ENCODE measurements around the gene SNX25.
"Not testable (repeated sequence)": the region's sequence is repeated elsewhere in the genome, so short reads cannot be mapped to it uniquely, and the experiment has no call there.

The SNX25 gene

GRCh38 chr4:185194924-185195888 is 14.2 kb upstream of the SNX25 start:
- H3K4me3 ChIP-seq (ENCODE audit: low read depth, low read length) = no peak overlapping the region

DNA sequence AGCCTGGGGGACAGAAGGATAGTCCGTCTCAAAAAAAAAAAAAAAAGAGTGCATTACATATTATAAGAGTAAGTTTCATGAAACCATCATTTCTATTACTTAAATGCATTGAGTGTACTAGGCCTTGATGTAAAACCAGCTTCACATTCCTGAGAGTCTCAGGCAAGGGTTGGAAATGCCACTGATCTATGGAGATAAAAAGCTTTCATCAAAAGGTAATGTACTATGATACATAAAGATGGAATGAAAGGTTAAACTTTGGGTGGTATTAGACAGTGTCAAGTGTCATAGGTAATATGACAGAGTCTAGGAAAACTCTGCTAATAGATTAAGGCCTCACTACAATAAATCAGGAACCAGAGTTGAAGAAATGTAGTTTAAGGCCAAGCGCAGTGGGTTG is 13.0 kb upstream of the SNX25 start:
- H3K9ac ChIP-seq (ENCODE audit: low read depth, low read length) = no peak overlapping the region
- peaks cover 2% of the 10 kb centered on the region for H3K4me1 ChIP-seq (ENCODE audit: control insufficient read depth, insufficient read depth, low read length)
- H3K27me3 ChIP-seq (ENCODE audit: control insufficient read depth, insufficient read depth, low read length) = no peaks in the 10 kb centered on the region
- H3K36me3 ChIP-seq (ENCODE audit: control insufficient read depth, insufficient read depth, low read length) = no peaks in the 10 kb centered on the region
- H3K9me3 ChIP-seq (ENCODE audit: control insufficient read depth, insufficient read depth, low read length) = no peaks in the 10 kb centered on the region
- H3K4me3 ChIP-seq (ENCODE audit: low read depth, low read length) = no peak overlapping the region

More at GRCh38 chr4:185194924-185195888, 14.2 kb upstream of the SNX25 start:
- Histone ChIP-seq H3K4me1 (ENCODE audit: control insufficient read depth, insufficient read depth, low read length) (no peaks in the 10 kb centered on the region), H3K27me3 (ENCODE audit: control insufficient read depth, insufficient read depth, low read length) (no peaks in the 10 kb centered on the region), H3K9me3 (ENCODE audit: control insufficient read depth, insufficient read depth, low read length) (no peaks in the 10 kb centered on the region), H3K9ac (ENCODE audit: low read depth, low read length) (no peak overlapping the region), H3K36me3 (ENCODE audit: control insufficient read depth, insufficient read depth, low read length) (no peaks in the 10 kb centered on the region)

DNA sequence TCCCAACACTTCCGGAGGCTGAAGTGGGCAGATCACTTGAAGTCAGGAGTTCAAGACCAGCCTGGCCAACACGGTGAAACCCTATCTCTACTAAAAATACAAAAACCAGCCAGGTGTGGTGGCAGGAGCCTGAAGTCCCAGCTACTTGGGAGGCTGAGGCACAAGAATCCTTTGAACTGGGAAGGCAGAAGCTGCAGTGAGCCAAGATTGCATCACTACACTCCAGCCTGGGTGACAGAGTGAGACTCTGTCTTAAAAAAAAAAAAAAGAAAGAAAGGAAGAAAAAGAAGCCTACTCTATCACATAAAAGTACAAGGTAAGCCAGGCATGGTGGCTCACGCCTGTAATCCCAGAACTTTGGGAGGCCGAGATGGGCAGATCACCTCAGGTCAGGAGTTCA is 11.2 kb upstream of the SNX25 start:
- H3K9ac ChIP-seq (ENCODE audit: low read depth, low read length); H3K27me3 ChIP-seq (ENCODE audit: control insufficient read depth, insufficient read depth, low read length); H3K4me3 ChIP-seq (ENCODE audit: low read depth, low read length); H3K9me3 ChIP-seq (ENCODE audit: control insufficient read depth, insufficient read depth, low read length); H3K36me3 ChIP-seq (ENCODE audit: control insufficient read depth, insufficient read depth, low read length): not testable (repeated sequence)
- H3K4me1 ChIP-seq (ENCODE audit: control insufficient read depth, insufficient read depth, low read length) = peaks cover 12% of the 10 kb centered on the region

GRCh38 chr4:185201977-185202962 is 7.1 kb upstream of the SNX25 start:
- Histone ChIP-seq H3K27me3 (ENCODE audit: control insufficient read depth, insufficient read depth, low read length) (peaks cover 7% of the 10 kb centered on the region), H3K9ac (ENCODE audit: low read depth, low read length) (no peak overlapping the region), H3K4me3 (ENCODE audit: low read depth, low read length) (peak overlapping the region; percentile 58), H3K4me1 (ENCODE audit: control insufficient read depth, insufficient read depth, low read length) (peaks cover 12% of the 10 kb centered on the region), H3K9me3 (ENCODE audit: control insufficient read depth, insufficient read depth, low read length) (no peaks in the 10 kb centered on the region), H3K36me3 (ENCODE audit: control insufficient read depth, insufficient read depth, low read length) (no peaks in the 10 kb centered on the region)

DNA sequence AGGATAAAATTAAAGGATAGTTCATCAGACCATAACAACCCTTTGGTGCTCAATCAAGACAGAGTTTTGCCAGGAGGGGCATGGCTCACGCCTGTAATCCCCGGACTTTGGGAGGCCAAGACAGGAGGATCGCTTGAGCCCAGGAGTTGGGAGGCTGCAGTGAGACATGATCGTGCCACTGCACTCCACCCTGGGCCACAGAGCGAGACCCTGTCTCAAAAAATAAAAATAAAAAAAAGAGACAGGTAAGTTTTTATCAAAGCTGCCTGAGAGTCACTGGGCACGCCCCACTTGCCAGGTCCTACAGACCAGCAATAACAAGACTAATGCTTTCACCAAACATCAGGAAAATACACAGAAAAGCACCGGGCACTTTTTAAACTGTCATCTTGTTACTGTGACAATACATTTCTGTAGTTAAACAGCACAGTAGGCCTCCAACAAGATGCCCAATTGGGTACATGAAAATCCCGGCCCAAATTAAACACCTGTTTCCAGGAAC is 6.4 kb upstream of the SNX25 start:
- H3K36me3 ChIP-seq (ENCODE audit: control insufficient read depth, insufficient read depth, low read length) = no peaks in the 10 kb centered on the region
- H3K4me3 ChIP-seq (ENCODE audit: low read depth, low read length) = peak overlapping the region; percentile 58
- peaks cover 12% of the 10 kb centered on the region for H3K4me1 ChIP-seq (ENCODE audit: control insufficient read depth, insufficient read depth, low read length)
- no peaks in the 10 kb centered on the region for H3K9me3 ChIP-seq (ENCODE audit: control insufficient read depth, insufficient read depth, low read length)
- H3K27me3 ChIP-seq (ENCODE audit: control insufficient read depth, insufficient read depth, low read length) = peaks cover 11% of the 10 kb centered on the region
- H3K9ac ChIP-seq (ENCODE audit: low read depth, low read length) = no peak overlapping the region

- H3K36me3 ChIP-seq (ENCODE audit: control insufficient read depth, insufficient read depth, low read length) = no peaks in the 10 kb centered on the region
- H3K4me3 ChIP-seq (ENCODE audit: low read depth, low read length) = peak within 1 kb of the TSS; percentile 58
- no peaks in the 10 kb centered on the region for H3K9me3 ChIP-seq (ENCODE audit: control insufficient read depth, insufficient read depth, low read length)
- H3K27me3 ChIP-seq (ENCODE audit: control insufficient read depth, insufficient read depth, low read length) = peaks cover 15% of the 10 kb centered on the region
- peaks cover 12% of the 10 kb centered on the region for H3K4me1 ChIP-seq (ENCODE audit: control insufficient read depth, insufficient read depth, low read length)
- H3K9ac ChIP-seq (ENCODE audit: low read depth, low read length) = peak within 1 kb of the TSS; percentile 50
These were observed 5.7 kb upstream of the SNX25 start, which contains the start of gene CFAP97 for GRCh38 chr4:185203486-185204237. TSS of gene CFAP97 (minus strand) at chr4:185204000. CDS start at chr4:185191196, 12,804 bp downstream.

DNA sequence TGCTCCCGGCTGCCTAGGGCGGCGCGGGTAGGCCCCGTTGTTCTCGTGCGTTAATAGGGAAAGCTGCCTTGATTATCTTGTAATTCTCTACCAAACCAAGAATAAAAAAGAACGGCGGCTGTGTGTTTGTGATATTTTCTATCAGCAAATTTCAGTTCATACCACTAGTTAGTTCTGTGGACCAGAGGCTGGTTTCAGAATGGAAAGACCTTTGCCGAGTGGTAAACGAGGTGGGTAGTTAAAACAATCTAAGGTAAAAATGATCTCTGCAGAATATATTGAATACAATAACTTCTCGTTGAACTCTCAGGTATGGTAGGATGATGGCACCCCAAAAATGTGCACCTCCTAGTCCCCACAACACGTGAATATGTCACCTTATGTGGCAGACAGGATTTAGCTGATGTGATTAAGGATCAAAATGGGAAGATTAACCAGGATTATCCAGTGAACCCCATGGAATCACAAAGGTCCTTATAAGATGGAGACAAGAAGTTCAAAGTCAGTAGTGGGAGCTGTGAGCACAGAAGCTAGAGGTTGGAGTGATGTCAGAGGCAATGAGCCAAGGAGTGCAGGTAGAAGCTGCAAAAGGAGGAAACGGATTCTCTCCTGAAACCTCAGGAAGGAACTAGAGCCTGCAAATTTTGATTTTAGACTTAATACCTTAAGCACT is 5.0 kb upstream of the SNX25 start:
- H3K9ac ChIP-seq (ENCODE audit: low read depth, low read length) = peak overlapping the region; percentile 50
- no peaks in the 10 kb centered on the region for H3K36me3 ChIP-seq (ENCODE audit: control insufficient read depth, insufficient read depth, low read length)
- peak overlapping the region; percentile 58 for H3K4me3 ChIP-seq (ENCODE audit: low read depth, low read length)
- no peaks in the 10 kb centered on the region for H3K9me3 ChIP-seq (ENCODE audit: control insufficient read depth, insufficient read depth, low read length)
- H3K27me3 ChIP-seq (ENCODE audit: control insufficient read depth, insufficient read depth, low read length) = peaks cover 17% of the 10 kb centered on the region
- peaks cover 12% of the 10 kb centered on the region for H3K4me1 ChIP-seq (ENCODE audit: control insufficient read depth, insufficient read depth, low read length)

DNA sequence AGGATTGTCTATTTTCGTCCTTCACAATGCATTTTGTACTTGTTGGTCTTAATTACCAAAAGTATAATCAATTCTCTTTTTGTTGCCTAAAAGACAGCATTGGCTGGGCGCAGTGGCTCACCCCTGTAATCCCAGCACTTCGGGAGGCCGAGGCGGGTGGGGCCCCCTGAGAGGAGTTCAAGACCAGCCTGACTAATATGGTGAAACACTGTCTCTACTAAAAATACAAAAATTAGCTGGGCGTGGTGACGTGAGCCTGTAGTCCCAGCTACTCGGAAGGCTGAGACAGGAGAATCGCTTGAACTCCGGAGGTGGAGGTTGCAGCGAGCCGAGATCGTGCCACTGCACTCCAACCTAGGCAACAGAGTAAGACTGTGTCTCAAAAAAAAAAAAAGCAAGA is 4.3 kb upstream of the SNX25 start:
- H3K4me3 ChIP-seq (ENCODE audit: low read depth, low read length); H3K9ac ChIP-seq (ENCODE audit: low read depth, low read length); H3K36me3 ChIP-seq (ENCODE audit: control insufficient read depth, insufficient read depth, low read length); H3K9me3 ChIP-seq (ENCODE audit: control insufficient read depth, insufficient read depth, low read length): not testable (repeated sequence)
- Histone ChIP-seq H3K4me1 (ENCODE audit: control insufficient read depth, insufficient read depth, low read length) (peaks cover 12% of the 10 kb centered on the region), H3K27me3 (ENCODE audit: control insufficient read depth, insufficient read depth, low read length) (peaks cover 17% of the 10 kb centered on the region)

GRCh38 chr4:185205697-185206342 is 3.6 kb upstream of the SNX25 start:
- Histone ChIP-seq H3K27me3 (ENCODE audit: control insufficient read depth, insufficient read depth, low read length) (peaks cover 17% of the 10 kb centered on the region), H3K9ac (ENCODE audit: low read depth, low read length) (no peak overlapping the region), H3K4me3 (ENCODE audit: low read depth, low read length) (no peak overlapping the region), H3K4me1 (ENCODE audit: control insufficient read depth, insufficient read depth, low read length) (peaks cover 12% of the 10 kb centered on the region), H3K9me3 (ENCODE audit: control insufficient read depth, insufficient read depth, low read length) (no peaks in the 10 kb centered on the region), H3K36me3 (ENCODE audit: control insufficient read depth, insufficient read depth, low read length) (no peaks in the 10 kb centered on the region)

GRCh38 chr4:185207466-185207865 is 1.9 kb upstream of the SNX25 start:
- H3K9me3 ChIP-seq (ENCODE audit: control insufficient read depth, insufficient read depth, low read length) = no peaks in the 10 kb centered on the region
- no peak overlapping the region for H3K9ac ChIP-seq (ENCODE audit: low read depth, low read length)
- H3K27me3 ChIP-seq (ENCODE audit: control insufficient read depth, insufficient read depth, low read length) = peaks cover 24% of the 10 kb centered on the region
- H3K4me1 ChIP-seq (ENCODE audit: control insufficient read depth, insufficient read depth, low read length) = peaks cover 10% of the 10 kb centered on the region
- H3K4me3 ChIP-seq (ENCODE audit: low read depth, low read length) = no peak overlapping the region
- H3K36me3 ChIP-seq (ENCODE audit: control insufficient read depth, insufficient read depth, low read length) = no peaks in the 10 kb centered on the region

All from iPS-15b (cell line).